MM.1S (cell line): ENCODE results near the gene UBAC2.

Experiments
- DNase-seq: peaks from one replicate; pipeline ENCODE4 v3.0.0-alpha.2; 2015
- H2AFZ ChIP-seq: fragments of 300-600 bp; sonication (generic); 2 replicates; pipeline ENCODE4 v1.6.0; 2016; ENCODE audit warnings: antibody characterized with exemption, low read length
- H3F3A ChIP-seq: fragments of 300-600 bp; sonication (generic); 2 replicates; pipeline ENCODE4 v1.6.1; 2016; ENCODE audit warnings: mild to moderate bottlenecking, antibody characterized with exemption, low read length, moderate library complexity, mixed read lengths; ENCODE audit not compliant: insufficient read depth
- H3K27ac ChIP-seq: fragments of 300-600 bp; sonication (generic); 2 replicates; pipeline ENCODE4 v1.5.1; 2016; ENCODE audit warnings: mild to moderate bottlenecking, low read length
- H3K27me3 ChIP-seq: fragments of 300-600 bp; sonication (generic); replicated peaks from 2 replicates; pipeline ENCODE4 v1.6.0; 2016; ENCODE audit warnings: low read length; ENCODE audit not compliant: insufficient read depth
- H3K36me3 ChIP-seq: fragments of 300-600 bp; sonication (generic); replicated peaks from 2 replicates; pipeline ENCODE4 v1.6.1; 2016; ENCODE audit warnings: mild to moderate bottlenecking, low read length, mixed read lengths; ENCODE audit not compliant: insufficient read depth
- H3K4me1 ChIP-seq: fragments of 300-600 bp; sonication (generic); 2 replicates; pipeline ENCODE4 v1.6.1; 2016; ENCODE audit warnings: low read length, mixed read lengths
- H3K4me2 ChIP-seq: fragments of 300-600 bp; sonication (generic); 2 replicates; pipeline ENCODE4 v1.6.0; 2016; ENCODE audit warnings: low read depth, low read length
- H3K4me3 ChIP-seq: fragments of 300-600 bp; sonication (generic); 2 replicates; pipeline ENCODE4 v1.5.1; 2016; ENCODE audit warnings: low read length, mixed read lengths
- H3K79me2 ChIP-seq: fragments of 300-600 bp; sonication (generic); 2 replicates; pipeline ENCODE4 v1.6.1; 2016; ENCODE audit warnings: mixed run types, low read length, mixed read lengths
- H3K9ac ChIP-seq: fragments of 300-600 bp; sonication (generic); 2 replicates; pipeline ENCODE4 v1.6.1; 2016; ENCODE audit warnings: low read length, mixed read lengths
- H3K9me2 ChIP-seq: fragments of 300-600 bp; sonication (generic); replicated peaks from 2 replicates; pipeline ENCODE4 v1.6.1; 2016; ENCODE audit warnings: mild to moderate bottlenecking, low read length, mixed read lengths; ENCODE audit not compliant: insufficient read depth
- H3K9me3 ChIP-seq: fragments of 300-600 bp; sonication (generic); replicated peaks from 2 replicates; pipeline ENCODE4 v1.6.1; 2016; ENCODE audit warnings: mild to moderate bottlenecking, low read length, mixed read lengths; ENCODE audit not compliant: insufficient read depth
- H4K20me1 ChIP-seq: fragments of 300-600 bp; sonication (generic); 2 replicates; pipeline ENCODE4 v1.6.1; 2016; ENCODE audit warnings: mild to moderate bottlenecking, low read length, moderate library complexity, mixed read lengths; ENCODE audit not compliant: insufficient read depth
- CTCF ChIP-seq: fragments of 300-600 bp; sonication (generic); IDR thresholded peaks from 2 replicates; pipeline ENCODE4 v1.5.1; 2016; ENCODE audit warnings: antibody characterized with exemption, low read length, mixed read lengths
- EZH2 ChIP-seq: fragments of 300-600 bp; sonication (generic); optimal IDR thresholded peaks from 2 replicates; pipeline ENCODE3; 2017; ENCODE audit warnings: low read depth, mild to moderate bottlenecking, antibody characterized with exemption, low read length, mixed read lengths
- EZH2phosphoT487 ChIP-seq: fragments of 300-600 bp; sonication (generic); IDR thresholded peaks from 2 replicates; pipeline ENCODE4 v1.6.1; 2018; ENCODE audit warnings: antibody characterized with exemption, low read length

The UBAC2 gene

DNA sequence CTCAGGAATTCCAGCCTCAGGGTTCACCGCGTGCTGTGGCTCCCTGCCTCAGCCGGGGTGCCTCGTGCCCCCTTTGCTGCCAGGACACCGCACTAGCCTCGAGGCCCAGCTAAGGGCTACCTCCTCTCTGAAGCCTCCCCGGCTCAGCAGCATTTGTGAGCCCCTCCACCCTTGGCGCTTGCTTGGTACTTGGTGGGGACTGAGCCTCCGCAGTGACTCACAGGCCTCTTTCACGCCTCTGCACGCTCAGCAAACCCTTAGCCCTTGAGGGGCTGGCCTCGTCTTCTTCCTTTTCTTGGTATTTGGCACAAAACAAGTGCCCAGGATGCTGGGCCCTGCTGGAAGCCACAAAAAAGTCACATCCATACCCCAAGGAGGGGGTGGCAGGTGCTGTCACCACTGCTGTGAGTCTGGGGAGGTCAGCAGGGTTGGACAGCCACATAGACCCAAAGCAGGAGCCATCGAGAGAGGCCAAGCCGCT lies 215.2 kb downstream of the UBAC2 start:
- Histone ChIP-seq H3K27me3 (peaks cover 69% of the 10 kb centered on the region), H3K4me3 (no peak overlapping the region), H3F3A (peaks cover 14% of the 10 kb centered on the region), H3K36me3 (no peaks in the 10 kb centered on the region), H3K9ac (no peak overlapping the region), H3K79me2 (no peaks in the 10 kb centered on the region), H2AFZ (no peak overlapping the region), H3K4me2 (no peak overlapping the region), H3K9me2 (no peaks in the 10 kb centered on the region), H4K20me1 (peaks cover 4% of the 10 kb centered on the region; the same call in 1 of the 2 replicates), H3K27ac (no peak overlapping the region), H3K4me1 (peaks cover 12% of the 10 kb centered on the region), H3K9me3 (no peaks in the 10 kb centered on the region)
- DNase-seq: no peak
- TF ChIP-seq EZH2phosphoT487 (no peak), CTCF (no peak), EZH2 (no peak)

DNA sequence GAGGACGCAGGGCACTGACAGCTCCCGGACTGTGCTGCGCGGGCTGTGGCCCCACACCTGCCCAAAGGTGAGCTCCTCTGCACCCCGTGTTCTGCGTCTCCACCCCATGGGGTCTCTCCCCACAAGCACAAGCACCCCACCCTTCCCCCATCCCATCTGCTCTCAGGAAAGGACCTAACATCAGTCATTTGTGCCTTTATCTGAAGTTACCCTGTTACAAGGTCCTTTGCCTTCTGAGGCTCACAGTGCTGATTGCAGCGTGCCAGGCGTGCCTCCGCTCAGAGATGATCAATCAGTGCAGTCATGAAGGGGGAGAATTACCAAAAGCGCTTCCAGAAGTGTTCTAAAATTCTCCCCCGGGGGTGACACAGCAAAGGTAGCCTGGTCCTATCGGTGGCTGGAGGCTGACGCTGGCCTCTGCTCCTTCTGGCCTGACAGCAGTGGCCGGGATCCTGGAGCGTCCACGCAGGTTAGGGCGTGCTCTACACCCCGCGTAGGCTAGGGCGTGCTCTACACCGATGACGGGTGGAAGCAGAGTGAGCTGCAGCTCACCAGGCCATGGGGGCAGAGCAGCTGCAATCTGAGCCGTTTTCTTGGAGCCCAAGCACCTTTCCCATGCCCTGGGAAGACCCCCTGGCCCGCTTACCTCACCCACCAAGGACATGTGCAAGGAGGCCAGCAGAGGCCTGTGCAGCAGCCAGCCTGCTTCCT lies 215.9 kb downstream of the UBAC2 start:
- Histone ChIP-seq H2AFZ (no peak overlapping the region), H3K4me2 (no peak overlapping the region), H3K27me3 (peaks cover 74% of the 10 kb centered on the region), H3K9me3 (no peaks in the 10 kb centered on the region), H3F3A (peaks cover 14% of the 10 kb centered on the region), H3K9me2 (no peaks in the 10 kb centered on the region), H3K4me3 (no peak overlapping the region), H3K36me3 (no peaks in the 10 kb centered on the region), H3K27ac (no peak overlapping the region), H3K4me1 (peaks cover 12% of the 10 kb centered on the region), H4K20me1 (peaks cover 4% of the 10 kb centered on the region; the same call in 1 of the 2 replicates), H3K9ac (no peak overlapping the region), H3K79me2 (no peaks in the 10 kb centered on the region)
- no peak for TF ChIP-seq CTCF
- no peak for TF ChIP-seq EZH2phosphoT487
- no peak for TF ChIP-seq EZH2
- DNase-seq: no peak

DNA sequence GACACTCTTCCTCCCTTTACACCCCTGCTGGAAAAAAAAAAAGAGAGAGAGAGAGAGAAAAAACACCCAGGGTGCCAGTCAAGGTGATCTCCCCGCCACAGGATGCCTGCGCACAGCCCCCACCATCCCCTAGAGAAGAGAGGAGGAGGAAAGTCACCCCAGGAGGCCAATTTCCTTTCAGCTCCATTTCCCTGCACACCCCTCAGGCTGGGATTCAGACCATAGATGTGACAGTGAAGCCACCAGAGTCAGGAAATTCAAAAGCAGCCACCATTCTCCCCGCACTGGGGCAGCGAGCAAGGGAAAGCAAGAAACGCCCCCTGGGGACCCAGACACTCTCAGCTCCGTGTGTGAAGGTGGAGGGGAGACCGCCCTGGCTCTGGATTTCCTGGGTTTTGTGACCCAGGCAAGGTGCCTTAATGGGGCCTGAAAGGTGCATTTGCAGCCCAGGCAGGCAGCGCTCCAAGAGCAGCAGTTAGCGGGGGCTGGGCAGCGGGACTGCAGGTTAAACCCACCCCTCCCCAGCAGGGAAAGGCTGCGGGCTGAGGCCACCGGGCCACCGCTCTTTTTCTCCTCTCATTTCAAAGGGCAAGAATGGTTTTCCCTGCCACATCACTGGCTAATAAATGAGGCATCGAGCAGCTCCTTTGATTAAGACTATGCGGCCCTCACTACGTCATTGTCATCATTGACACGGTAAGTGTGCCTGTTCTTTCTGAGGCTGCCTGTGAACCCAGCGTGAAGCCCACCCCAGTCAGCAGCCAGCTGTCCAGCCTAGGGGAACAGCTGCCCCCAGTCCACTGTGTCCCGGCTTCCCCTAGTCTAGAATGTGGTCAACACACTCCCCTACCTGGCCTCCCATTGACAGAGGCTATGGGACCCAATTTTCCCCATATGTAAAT lies 216.8 kb downstream of the UBAC2 start:
- Histone ChIP-seq H3K4me1 (peaks cover 12% of the 10 kb centered on the region), H3K36me3 (no peaks in the 10 kb centered on the region), H2AFZ (no peak overlapping the region), H3K9me3 (no peaks in the 10 kb centered on the region), H3K79me2 (no peaks in the 10 kb centered on the region), H3K9ac (no peak overlapping the region), H3F3A (peaks cover 14% of the 10 kb centered on the region), H3K9me2 (no peaks in the 10 kb centered on the region), H3K4me2 (no peak overlapping the region), H3K27ac (no peak overlapping the region), H3K27me3 (peaks cover 75% of the 10 kb centered on the region), H4K20me1 (peaks cover 4% of the 10 kb centered on the region; the same call in 1 of the 2 replicates), H3K4me3 (no peak overlapping the region)
- DNase-seq: no peak
- TF ChIP-seq EZH2 (no peak), CTCF (no peak), EZH2phosphoT487 (no peak)
